A549 treated with Mapracorat at 1 μM for 4 hours (cell line): ENCODE results near the gene TTC19. TPM values are rescaled to one million over a fixed set of nuclear protein-coding genes. Genes with fewer than 3 reads are reported as not detected.

Experiments
- total RNA-seq: library from RNA; stranded (reverse); fragments of 200-300 nt; extraction: Qiagen RNA extraction; gene quantifications from 5 replicates; pipeline ENCODE4 v1.2.3, GENCODE V29; 2022

TTC19 gene
- total RNA-seq, result 47.1 to 51.9 TPM (median 50.0 TPM) in 5 replicates

GRCh38 chr17:15999141-15999973, at the start of gene TTC19, which contains the start of gene ZSWIM7:
Gene TTC19, plus strand, starts transcription at chr17:15999824. Its CDS starts 25 bp downstream, at chr17:15999849.
Gene ZSWIM7, minus strand, starts transcription at chr17:15999704. Its CDS starts 110 bp downstream, at chr17:15999594.

Other genes with a start within 250 kb of the TTC19 start
- 9.0 to 17.0 TPM (median 14.9 TPM) in 5 replicates for gene ADORA2B, start 54.7 kb upstream of the TTC19 start, total RNA-seq
- gene ZSWIM7, start 120 bp upstream of the TTC19 start, total RNA-seq, result 43.9 to 50.1 TPM (median 49.3 TPM) in 5 replicates
- gene NCOR1, start 215.7 kb downstream of the TTC19 start, total RNA-seq, result 64.1 to 80.0 TPM (median 73.4 TPM) in 5 replicates
- 17.0 to 18.1 TPM (median 17.9 TPM) in 5 replicates for gene PIGL, start 217.4 kb downstream of the TTC19 start, total RNA-seq